Duodenal mucosa (tissue), 2 donors: ENCODE data around the gene ANO3.

Experiments
- H3K27ac ChIP-seq: one replicate; pipeline ENCODE4 v1.7.0; 2013; ENCODE audit warnings: low read depth, low read length
- H3K27me3 ChIP-seq, 2 donors: one replicate each; pipeline ENCODE4 v1.7.0; 2013; ENCODE audit warnings: low read length in 2 of 2, control low read depth in 1 of 2; ENCODE audit not compliant: insufficient read depth in 2 of 2, control insufficient read depth in 1 of 2
- H3K36me3 ChIP-seq, 2 donors: one replicate each; pipeline ENCODE4 v1.7.0; 2013; ENCODE audit warnings: low read length in 2 of 2, control low read depth in 1 of 2; ENCODE audit not compliant: insufficient read depth in 2 of 2, control insufficient read depth in 1 of 2
- H3K4me1 ChIP-seq, 2 donors: one replicate each; pipeline ENCODE4 v1.7.0; 2013; ENCODE audit warnings: low read length in 2 of 2, control low read depth in 1 of 2; ENCODE audit not compliant: insufficient read depth in 2 of 2, control insufficient read depth in 1 of 2
- H3K4me3 ChIP-seq, 2 donors: one replicate each; pipeline ENCODE4 v1.7.0; 2013; ENCODE audit warnings: low read length in 2 of 2, low read depth in 1 of 2
- H3K9ac ChIP-seq, 2 donors: one replicate each; pipeline ENCODE4 v1.7.0; 2013; ENCODE audit warnings: low read length in 2 of 2, low read depth in 1 of 2
- H3K9me3 ChIP-seq, 2 donors: one replicate each; pipeline ENCODE4 v1.7.0; 2013; ENCODE audit warnings: low read length in 2 of 2, control low read depth in 1 of 2; ENCODE audit not compliant: control insufficient read depth in 1 of 2

Gene ANO3

DNA sequence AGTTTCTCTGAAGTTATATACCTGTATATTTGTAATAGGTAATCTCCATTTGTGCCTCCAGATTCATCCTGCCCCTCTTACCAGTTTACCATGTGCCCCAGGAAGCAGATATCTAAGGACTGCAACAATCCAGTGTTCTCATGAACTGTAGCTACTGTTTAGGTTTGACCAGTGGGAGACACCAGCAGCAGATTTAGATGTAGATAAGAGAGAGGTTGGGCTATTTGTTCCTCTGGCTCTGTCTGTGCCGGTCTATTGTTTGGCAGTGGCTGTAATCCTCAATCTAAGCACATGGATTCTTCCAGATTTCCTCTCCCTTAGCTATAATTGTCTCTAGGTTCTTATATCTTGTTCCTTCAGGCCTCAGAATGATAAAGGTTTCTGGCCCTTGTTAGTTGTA lies 88.4 kb downstream of the ANO3 start:
- H3K27ac ChIP-seq = no peak overlapping the region
- no peaks in the 10 kb centered on the region for H3K27me3 ChIP-seq
- no peaks in the 10 kb centered on the region for H3K9me3 ChIP-seq
- H3K9ac ChIP-seq = no peak overlapping the region
- no peak overlapping the region for H3K4me3 ChIP-seq
- H3K4me1 ChIP-seq = no peaks in the 10 kb centered on the region
- no peaks in the 10 kb centered on the region for H3K36me3 ChIP-seq

DNA sequence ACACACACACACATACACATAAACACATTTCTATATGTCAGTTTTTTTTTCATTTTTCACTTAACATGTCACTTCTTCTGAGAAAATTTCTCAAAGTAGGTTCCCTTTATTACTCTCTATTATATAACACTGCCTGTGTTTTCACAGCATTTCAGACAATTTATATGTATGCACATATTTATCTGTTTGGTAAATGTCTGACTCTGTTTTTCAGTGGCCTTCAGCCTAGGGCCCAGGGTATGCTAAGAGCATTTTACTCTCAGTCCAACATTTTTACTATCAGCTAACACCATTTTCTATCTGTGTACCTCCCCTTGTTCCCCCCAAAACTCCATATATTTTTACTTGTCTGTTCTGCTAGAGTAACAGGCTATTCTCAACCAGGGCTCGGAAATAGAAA lies 92.3 kb downstream of the ANO3 start:
- no peak overlapping the region for H3K4me3 ChIP-seq
- no peaks in the 10 kb centered on the region for H3K27me3 ChIP-seq
- H3K36me3 ChIP-seq = no peaks in the 10 kb centered on the region
- H3K4me1 ChIP-seq = no peaks in the 10 kb centered on the region
- H3K27ac ChIP-seq = no peak overlapping the region
- no peaks in the 10 kb centered on the region for H3K9me3 ChIP-seq
- no peak overlapping the region for H3K9ac ChIP-seq

DNA sequence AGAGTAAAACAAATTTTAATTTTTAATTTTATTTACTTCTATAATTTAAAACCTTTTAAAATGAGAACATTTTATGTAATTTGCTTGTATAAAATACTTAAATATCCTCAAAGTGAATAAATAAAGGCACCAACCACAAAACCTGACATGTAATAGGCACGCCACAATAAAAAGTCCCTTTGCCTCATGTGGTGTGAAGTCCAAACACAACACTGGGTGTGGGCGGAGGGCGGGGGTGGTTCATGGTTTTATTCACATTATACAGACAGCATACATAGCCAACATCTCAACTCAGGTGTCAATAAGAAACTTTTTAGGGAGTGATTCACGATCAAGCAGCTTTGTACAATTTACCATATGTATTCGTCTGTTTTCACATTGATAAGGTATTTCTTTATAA lies 107.9 kb downstream of the ANO3 start:
- H3K9me3 ChIP-seq = no peaks in the 10 kb centered on the region
- no peak overlapping the region for H3K4me3 ChIP-seq
- no peaks in the 10 kb centered on the region for H3K4me1 ChIP-seq
- H3K27me3 ChIP-seq = no peaks in the 10 kb centered on the region
- H3K27ac ChIP-seq = no peak overlapping the region
- no peak overlapping the region for H3K9ac ChIP-seq
- no peaks in the 10 kb centered on the region for H3K36me3 ChIP-seq

- no peaks in the 10 kb centered on the region for H3K36me3 ChIP-seq
- H3K27me3 ChIP-seq = no peaks in the 10 kb centered on the region
- H3K9ac ChIP-seq = no peak overlapping the region
- no peaks in the 10 kb centered on the region for H3K9me3 ChIP-seq
- no peaks in the 10 kb centered on the region for H3K4me1 ChIP-seq
- no peak overlapping the region for H3K4me3 ChIP-seq
- no peak overlapping the region for H3K27ac ChIP-seq
Measured at GRCh38 chr11:26442131-26442530, 110.2 kb downstream of the ANO3 start.

DNA sequence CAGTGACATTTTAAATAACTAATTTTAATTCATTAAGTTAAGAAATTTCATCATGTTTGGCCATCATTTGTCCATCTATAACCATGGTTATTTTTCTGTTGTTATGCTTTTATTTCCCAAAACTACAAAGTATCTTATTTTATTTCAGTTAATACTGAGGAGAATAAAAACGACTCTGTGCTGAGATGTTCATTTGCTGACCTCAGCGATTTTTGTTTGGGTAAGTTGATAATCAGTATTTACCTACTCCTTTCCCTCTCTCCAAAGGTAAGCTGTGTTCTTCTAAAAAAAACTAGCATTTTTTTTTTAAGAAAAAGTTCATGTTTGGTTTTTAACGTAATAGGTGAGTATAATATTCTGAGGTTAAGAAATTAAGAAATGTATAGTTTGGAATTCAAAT lies 111.7 kb downstream of the ANO3 start:
- Histone ChIP-seq H3K36me3 (no peaks in the 10 kb centered on the region), H3K4me1 (no peaks in the 10 kb centered on the region), H3K4me3 (no peak overlapping the region), H3K9ac (no peak overlapping the region), H3K9me3 (no peaks in the 10 kb centered on the region), H3K27ac (no peak overlapping the region), H3K27me3 (no peaks in the 10 kb centered on the region)

DNA sequence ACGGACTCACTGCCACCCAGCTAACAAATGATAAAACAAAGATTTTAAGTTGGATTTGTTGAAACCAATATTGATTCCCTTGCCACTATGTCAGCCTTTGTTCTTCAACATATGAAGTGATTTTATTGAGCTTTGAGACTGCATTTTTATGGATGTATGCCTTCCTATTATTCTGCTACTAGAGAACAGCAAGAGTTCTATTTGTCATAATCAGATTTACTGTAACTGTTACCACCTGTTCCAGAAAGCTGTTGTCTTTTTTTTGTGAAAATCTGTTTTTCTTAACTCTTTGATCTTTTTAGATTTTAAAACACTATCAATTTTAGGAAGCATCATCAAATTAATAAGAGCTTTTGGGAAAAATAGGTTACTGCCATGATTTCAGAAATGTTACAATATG lies 125.7 kb downstream of the ANO3 start:
- Histone ChIP-seq H3K4me3 (no peak overlapping the region), H3K9ac (no peak overlapping the region), H3K9me3 (no peaks in the 10 kb centered on the region), H3K27me3 (no peaks in the 10 kb centered on the region), H3K4me1 (no peaks in the 10 kb centered on the region), H3K27ac (no peak overlapping the region), H3K36me3 (no peaks in the 10 kb centered on the region)

DNA sequence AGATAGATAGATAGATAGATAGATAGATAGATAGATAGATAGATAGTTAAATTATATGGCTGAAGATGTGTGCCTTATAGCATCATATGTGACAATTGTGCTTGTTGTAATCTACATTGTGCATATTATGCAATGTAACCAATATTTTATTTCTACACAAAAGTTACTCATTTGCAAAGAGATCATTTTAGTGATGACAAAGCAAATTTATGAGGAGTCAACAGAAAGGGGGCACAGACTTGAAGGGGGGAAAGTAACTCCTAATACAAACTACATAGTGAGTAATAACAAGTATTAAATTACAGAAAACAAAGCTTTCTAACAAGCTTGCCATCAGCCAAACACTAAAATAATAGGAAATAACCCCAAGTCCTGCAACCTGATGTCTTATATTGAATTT lies 133.3 kb downstream of the ANO3 start:
- Histone ChIP-seq H3K4me1 (no peaks in the 10 kb centered on the region), H3K9me3 (no peaks in the 10 kb centered on the region)

DNA sequence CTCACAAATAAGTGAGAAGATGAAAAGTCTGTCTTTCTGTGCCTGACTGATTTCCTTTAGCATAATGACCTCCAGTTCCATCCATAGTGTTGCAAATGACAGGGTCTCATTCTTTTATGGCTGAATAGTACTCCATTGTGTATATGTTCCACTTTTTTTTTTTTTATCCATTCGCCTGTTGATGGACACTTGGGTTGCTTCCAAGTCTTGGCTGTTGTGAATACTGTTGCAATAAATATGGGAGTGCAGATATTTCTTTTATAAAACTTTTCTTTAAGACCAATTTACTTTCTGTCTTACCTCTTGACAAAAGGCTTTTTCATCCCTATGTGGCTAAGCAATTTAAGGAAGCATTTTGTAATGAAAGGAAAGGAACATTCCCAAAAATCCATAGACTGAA lies 135.6 kb downstream of the ANO3 start:
- Histone ChIP-seq H3K27ac (no peak overlapping the region), H3K27me3 (no peaks in the 10 kb centered on the region), H3K4me3 (no peak overlapping the region), H3K9ac (no peak overlapping the region), H3K36me3 (no peaks in the 10 kb centered on the region), H3K4me1 (no peaks in the 10 kb centered on the region), H3K9me3 (no peaks in the 10 kb centered on the region)

More for the DNA sequence above, 133.3 kb downstream of the ANO3 start:
- Histone ChIP-seq H3K27me3 (no peaks in the 10 kb centered on the region), H3K4me3 (no peak overlapping the region), H3K27ac (no peak overlapping the region), H3K9ac (no peak overlapping the region), H3K36me3 (no peaks in the 10 kb centered on the region)

GRCh38 chr11:26470992-26471391 lies 139.1 kb downstream of the ANO3 start:
- no peaks in the 10 kb centered on the region for H3K27me3 ChIP-seq
- no peak overlapping the region for H3K9ac ChIP-seq
- no peaks in the 10 kb centered on the region for H3K36me3 ChIP-seq
- no peaks in the 10 kb centered on the region for H3K9me3 ChIP-seq
- no peak overlapping the region for H3K27ac ChIP-seq
- H3K4me1 ChIP-seq = peaks cover 0 to 7% of the 10 kb centered on the region in 2 donors
- no peak overlapping the region for H3K4me3 ChIP-seq

DNA sequence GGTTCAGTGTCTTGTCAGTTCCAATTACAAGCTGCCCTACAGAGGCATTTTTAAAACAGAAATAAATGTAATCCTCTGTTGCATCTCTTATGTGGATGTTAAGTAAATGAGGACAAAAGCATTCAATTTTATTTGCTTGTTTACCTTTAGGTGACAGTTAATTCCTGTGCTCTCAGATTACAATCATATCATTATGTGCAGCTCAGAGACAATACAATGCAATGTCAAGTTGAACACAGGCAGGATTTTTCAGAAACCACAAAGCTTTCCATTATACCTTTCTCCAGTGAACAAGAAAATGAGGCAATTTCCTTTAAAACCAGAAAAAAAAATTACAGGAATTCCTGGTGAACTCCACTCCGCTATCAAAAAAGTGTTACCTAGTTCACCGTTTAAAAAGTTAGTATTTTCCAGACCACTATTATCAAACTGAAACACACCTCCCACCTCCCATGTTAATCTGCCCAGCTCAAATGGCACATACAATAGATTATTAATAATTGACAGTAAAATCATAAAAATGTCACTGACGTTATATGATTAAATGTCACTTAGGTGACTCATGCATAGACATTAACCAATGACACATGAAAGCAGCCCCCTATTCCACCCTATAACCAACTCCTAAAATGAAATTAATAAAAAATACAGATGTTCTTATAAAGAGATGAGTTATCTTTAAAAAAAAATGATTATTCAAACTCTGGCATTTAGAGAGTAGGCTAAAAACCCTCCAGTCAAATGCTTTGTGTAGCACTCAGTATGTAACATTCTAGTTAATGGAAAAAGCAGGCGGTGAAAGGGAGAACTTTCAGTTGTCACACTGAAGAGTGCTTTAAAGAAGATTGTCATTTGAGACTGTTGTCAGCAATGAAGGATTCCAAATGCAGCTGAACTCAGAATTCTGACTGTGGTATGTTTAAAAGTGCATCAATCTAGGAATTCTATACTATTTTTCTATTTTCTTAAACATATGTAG lies 141.6 kb downstream of the ANO3 start:
- Histone ChIP-seq H3K27me3 (no peaks in the 10 kb centered on the region), H3K9me3 (no peaks in the 10 kb centered on the region), H3K36me3 (no peaks in the 10 kb centered on the region), H3K4me3 (no peak overlapping the region), H3K4me1 (peaks cover 0 to 7% of the 10 kb centered on the region in 2 donors), H3K9ac (no peak overlapping the region), H3K27ac (no peak overlapping the region)
